ENCODE data around the gene CNNM4.

Gene CNNM4

GRCh38 chr2:96787411-96787810 lies 26.7 kb downstream of the CNNM4 start:
- H4K20me1 ChIP-seq (ENCODE audit: insufficient read depth, low read length): no peaks in the 10 kb centered on the region
- no peaks in the 10 kb centered on the region for H3K36me3 ChIP-seq (ENCODE audit: insufficient read depth, low read length)
- no peaks in the 10 kb centered on the region for H3K9me3 ChIP-seq (ENCODE audit: insufficient read depth, low read length, severe bottlenecking)
- H3K4me2 ChIP-seq (ENCODE audit: insufficient read depth, low read length): no peak overlapping the region
- H3K27ac ChIP-seq (ENCODE audit: low read length): no peak overlapping the region
- H3K9ac ChIP-seq (ENCODE audit: low read depth, low read length): no peak overlapping the region
- H3K4me1 ChIP-seq (ENCODE audit: insufficient read depth, low read length): no peaks in the 10 kb centered on the region
- no peak for TF ChIP-seq EZH2 (IDR thresholded peaks at IDR 0.05; ENCODE audit: borderline replicate concordance, low read depth, low read length, severe bottlenecking)
- no peak for TF ChIP-seq CTCF (IDR thresholded peaks at IDR 0.05; ENCODE audit: borderline replicate concordance, extremely low read depth, low read length, poor library complexity, severe bottlenecking)
- no peaks in the 10 kb centered on the region for H3K27me3 ChIP-seq (ENCODE audit: insufficient read depth, low read length, poor library complexity)
- no peak overlapping the region for H2AFZ ChIP-seq (ENCODE audit: low read depth, low read length)
- no peak overlapping the region for H3K4me3 ChIP-seq (ENCODE audit: low read depth in 1 of 2, low read length in 2 of 2)
- no peaks in the 10 kb centered on the region for H3K79me2 ChIP-seq (ENCODE audit: insufficient read depth, low read length)
- DNase-seq (no peak), ATAC-seq (ENCODE audit: insufficient read depth, low read depth) (no peak)

- no peaks in the 10 kb centered on the region for H3K36me3 ChIP-seq (ENCODE audit: insufficient read depth, low read length)
- H3K9me3 ChIP-seq (ENCODE audit: insufficient read depth, low read length, severe bottlenecking): no peaks in the 10 kb centered on the region
- no peak overlapping the region for H2AFZ ChIP-seq (ENCODE audit: low read depth, low read length)
- H4K20me1 ChIP-seq (ENCODE audit: insufficient read depth, low read length): no peaks in the 10 kb centered on the region; the same call in 1 of the 2 replicates
- no peaks in the 10 kb centered on the region for H3K27me3 ChIP-seq (ENCODE audit: insufficient read depth, low read length, poor library complexity)
- ATAC-seq (ENCODE audit: insufficient read depth, low read depth) (no peak), DNase-seq (no peak)
- no peak overlapping the region for H3K9ac ChIP-seq (ENCODE audit: low read depth, low read length)
- H3K4me2 ChIP-seq (ENCODE audit: insufficient read depth, low read length): no peak overlapping the region
- no peaks in the 10 kb centered on the region for H3K4me1 ChIP-seq (ENCODE audit: insufficient read depth, low read length)
- H3K4me3 ChIP-seq (ENCODE audit: low read depth in 1 of 2, low read length in 2 of 2): no peak overlapping the region
- H3K79me2 ChIP-seq (ENCODE audit: insufficient read depth, low read length): no peaks in the 10 kb centered on the region
- no peak overlapping the region for H3K27ac ChIP-seq (ENCODE audit: low read length)
- TF ChIP-seq EZH2 (IDR thresholded peaks at IDR 0.05; ENCODE audit: borderline replicate concordance, low read depth, low read length, severe bottlenecking) (no peak), CTCF (IDR thresholded peaks at IDR 0.05; ENCODE audit: borderline replicate concordance, extremely low read depth, low read length, poor library complexity, severe bottlenecking) (no peak)
Measured at GRCh38 chr2:96788442-96789244, 27.9 kb downstream of the CNNM4 start.

- no peaks in the 10 kb centered on the region; the same call in 1 of the 2 replicates for H3K79me2 ChIP-seq (ENCODE audit: insufficient read depth, low read length)
- no peak overlapping the region for H3K4me3 ChIP-seq (ENCODE audit: low read depth in 1 of 2, low read length in 2 of 2)
- H3K9ac ChIP-seq (ENCODE audit: low read depth, low read length): no peak overlapping the region
- no peak overlapping the region for H2AFZ ChIP-seq (ENCODE audit: low read depth, low read length)
- no peak overlapping the region for H3K27ac ChIP-seq (ENCODE audit: low read length)
- TF ChIP-seq EZH2 (IDR thresholded peaks at IDR 0.05; ENCODE audit: borderline replicate concordance, low read depth, low read length, severe bottlenecking): no peak
- TF ChIP-seq CTCF (IDR thresholded peaks at IDR 0.05; ENCODE audit: borderline replicate concordance, extremely low read depth, low read length, poor library complexity, severe bottlenecking): no peak
- no peaks in the 10 kb centered on the region for H3K9me3 ChIP-seq (ENCODE audit: insufficient read depth, low read length, severe bottlenecking)
- ATAC-seq (ENCODE audit: insufficient read depth, low read depth): no peak
- H3K36me3 ChIP-seq (ENCODE audit: insufficient read depth, low read length): no peaks in the 10 kb centered on the region
- DNase-seq: no peak
- no peaks in the 10 kb centered on the region; the same call in 1 of the 2 replicates for H4K20me1 ChIP-seq (ENCODE audit: insufficient read depth, low read length)
- no peak overlapping the region for H3K4me2 ChIP-seq (ENCODE audit: insufficient read depth, low read length)
- no peaks in the 10 kb centered on the region for H3K4me1 ChIP-seq (ENCODE audit: insufficient read depth, low read length)
- no peaks in the 10 kb centered on the region for H3K27me3 ChIP-seq (ENCODE audit: insufficient read depth, low read length, poor library complexity)
Measured at GRCh38 chr2:96789245-96789617, 28.5 kb downstream of the CNNM4 start.

All from DND-41 (cell line).